OCI-LY3 (cell line): ENCODE results near the gene TSPEAR.
A peak's percentile ranks its signal among the peaks of the same experiment; 100 is the strongest.

Source experiments
- H2AFZ ChIP-seq: fragments of 200-600, 300-600 bp; shearing (Covaris generic); 2 replicates; pipeline ENCODE4 v1.6.0; 2014; ENCODE audit warnings: antibody characterized with exemption, low read depth, low read length
- H3K27ac ChIP-seq: fragments of 200-600, 300-600 bp; sonication (generic); 2 replicates; pipeline ENCODE4 v1.5.1; 2014; ENCODE audit warnings: mild to moderate bottlenecking, low read length, moderate library complexity, mixed read lengths
- H3K27me3 ChIP-seq: fragments of 200-600, 300-600 bp; sonication (generic); 2 replicates; pipeline ENCODE4 v1.6.1; 2014; ENCODE audit warnings: low read depth, low read length, mixed read lengths
- H3K36me3 ChIP-seq: fragments of 200-600, 300-600 bp; sonication (generic); replicated peaks from 2 replicates; pipeline ENCODE3; 2014; ENCODE audit warnings: low read depth, low read length, mixed read lengths
- H3K4me1 ChIP-seq: fragments of 300-600, 200-600 bp; sonication (generic); 2 replicates; pipeline ENCODE4 v1.6.1; 2014; ENCODE audit warnings: low read length, mixed read lengths
- H3K4me2 ChIP-seq: fragments of 200-600, 300-600 bp; sonication (generic); 2 replicates; pipeline ENCODE4 v1.6.1; 2014; ENCODE audit warnings: low read length, mixed read lengths
- H3K4me3 ChIP-seq: fragments of 300-600, 200-600 bp; sonication (generic); 2 replicates; pipeline ENCODE4 v1.5.1; 2014; ENCODE audit warnings: antibody characterized with exemption, mild to moderate bottlenecking, low read length, moderate library complexity
- H3K79me2 ChIP-seq: fragments of 300-600, 200-600 bp; shearing (Covaris generic); 2 replicates; pipeline ENCODE4 v1.6.1; 2014; ENCODE audit warnings: mild to moderate bottlenecking, low read length, mixed read lengths
- H3K9ac ChIP-seq: fragments of 300-600, 200-600 bp; shearing (Covaris generic); 2 replicates; pipeline ENCODE4 v1.6.0; 2014; ENCODE audit warnings: mild to moderate bottlenecking, low read length, moderate library complexity
- H3K9me3 ChIP-seq: fragments of 200-600, 300-600 bp; shearing (Covaris generic); 2 replicates; pipeline ENCODE4 v1.6.1; 2014; ENCODE audit warnings: low read length, mixed read lengths; ENCODE audit not compliant: insufficient read depth
- H4K20me1 ChIP-seq: fragments of 200-600, 300-600 bp; sonication (generic); 2 replicates; pipeline ENCODE4 v1.6.1; 2016; ENCODE audit warnings: low read length, mixed read lengths; ENCODE audit not compliant: insufficient read depth
- EZH2phosphoT487 ChIP-seq: fragments of 200-600 bp; shearing (Covaris generic); IDR thresholded peaks from 2 replicates; pipeline ENCODE4 v1.6.1; 2018; ENCODE audit warnings: antibody characterized with exemption, mixed run types, low read depth
- TF ChIP-seq, protein P1 (sequence below): fragments of 200-600, 300-600 bp; sonication (generic); IDR thresholded peaks from 2 replicates; pipeline ENCODE4 v1.5.1; 2014; ENCODE audit warnings: antibody characterized with exemption, low read length, low read depth

The TSPEAR gene

DNA sequence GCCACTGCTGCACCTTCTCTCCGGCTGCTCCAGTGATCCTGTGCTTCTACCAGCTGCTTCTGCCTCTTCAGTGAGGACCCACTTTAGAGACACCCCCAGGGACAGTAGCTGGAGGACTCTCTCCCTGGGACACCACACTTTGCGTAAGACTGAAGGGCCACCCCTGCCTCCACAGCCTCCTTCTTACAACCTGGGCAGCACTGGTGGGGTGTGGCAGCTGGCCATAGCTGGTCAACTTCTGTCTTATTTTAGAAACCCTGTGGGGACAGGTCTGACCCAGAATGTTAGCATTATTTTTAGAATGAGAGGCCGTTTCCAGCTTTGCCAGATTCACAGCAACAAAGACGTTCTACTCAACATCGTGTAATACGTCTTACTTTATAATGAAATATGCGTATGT is 85.6 kb downstream of the TSPEAR start:
- TF ChIP-seq, protein P1, sequence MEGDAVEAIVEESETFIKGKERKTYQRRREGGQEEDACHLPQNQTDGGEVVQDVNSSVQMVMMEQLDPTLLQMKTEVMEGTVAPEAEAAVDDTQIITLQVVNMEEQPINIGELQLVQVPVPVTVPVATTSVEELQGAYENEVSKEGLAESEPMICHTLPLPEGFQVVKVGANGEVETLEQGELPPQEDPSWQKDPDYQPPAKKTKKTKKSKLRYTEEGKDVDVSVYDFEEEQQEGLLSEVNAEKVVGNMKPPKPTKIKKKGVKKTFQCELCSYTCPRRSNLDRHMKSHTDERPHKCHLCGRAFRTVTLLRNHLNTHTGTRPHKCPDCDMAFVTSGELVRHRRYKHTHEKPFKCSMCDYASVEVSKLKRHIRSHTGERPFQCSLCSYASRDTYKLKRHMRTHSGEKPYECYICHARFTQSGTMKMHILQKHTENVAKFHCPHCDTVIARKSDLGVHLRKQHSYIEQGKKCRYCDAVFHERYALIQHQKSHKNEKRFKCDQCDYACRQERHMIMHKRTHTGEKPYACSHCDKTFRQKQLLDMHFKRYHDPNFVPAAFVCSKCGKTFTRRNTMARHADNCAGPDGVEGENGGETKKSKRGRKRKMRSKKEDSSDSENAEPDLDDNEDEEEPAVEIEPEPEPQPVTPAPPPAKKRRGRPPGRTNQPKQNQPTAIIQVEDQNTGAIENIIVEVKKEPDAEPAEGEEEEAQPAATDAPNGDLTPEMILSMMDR, result no peak
- no peak for TF ChIP-seq EZH2phosphoT487
- Histone ChIP-seq H3K4me2 (no peak overlapping the region), H3K9ac (no peak overlapping the region), H3K4me1 (no peaks in the 10 kb centered on the region), H3K9me3 (0 out of 2 replicates have a peak, but pooled peaks cover 1% of the 10 kb centered on the region), H3K4me3 (no peak overlapping the region), H3K79me2 (no peaks in the 10 kb centered on the region), H3K36me3 (no peaks in the 10 kb centered on the region), H4K20me1 (no peaks in the 10 kb centered on the region), H3K27me3 (no peaks in the 10 kb centered on the region), H3K27ac (no peak overlapping the region), H2AFZ (no peak overlapping the region)

DNA sequence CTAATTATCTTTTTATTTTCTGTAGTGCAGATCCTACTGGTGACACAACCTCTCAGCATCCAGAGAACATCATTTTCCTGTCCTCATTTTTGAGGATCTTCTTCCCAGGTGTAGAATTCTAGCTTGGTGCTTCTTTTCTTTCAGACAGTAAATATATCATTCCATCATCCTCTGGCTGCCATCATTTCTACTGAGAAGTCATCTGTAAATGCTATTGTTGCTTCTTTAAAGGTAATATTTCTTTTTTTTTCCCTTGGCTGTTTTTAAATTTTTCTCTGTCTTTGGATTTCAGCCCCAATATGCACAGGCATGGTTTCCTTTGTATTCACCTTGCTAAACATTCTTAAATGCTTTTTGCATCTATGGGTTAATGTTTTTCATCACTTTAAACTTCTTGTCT is 87.8 kb downstream of the TSPEAR start:
- Histone ChIP-seq H3K4me3 (no peak overlapping the region), H2AFZ (no peak overlapping the region), H3K9me3 (peaks cover 4% of the 10 kb centered on the region; the same call in 1 of the 2 replicates), H3K9ac (no peak overlapping the region), H3K79me2 (no peaks in the 10 kb centered on the region), H3K27ac (no peak overlapping the region), H3K27me3 (no peaks in the 10 kb centered on the region), H3K4me2 (no peak overlapping the region), H3K36me3 (no peaks in the 10 kb centered on the region), H3K4me1 (no peaks in the 10 kb centered on the region), H4K20me1 (no peaks in the 10 kb centered on the region)
- TF ChIP-seq EZH2phosphoT487, result no peak
- TF ChIP-seq, protein P1, result no peak

DNA sequence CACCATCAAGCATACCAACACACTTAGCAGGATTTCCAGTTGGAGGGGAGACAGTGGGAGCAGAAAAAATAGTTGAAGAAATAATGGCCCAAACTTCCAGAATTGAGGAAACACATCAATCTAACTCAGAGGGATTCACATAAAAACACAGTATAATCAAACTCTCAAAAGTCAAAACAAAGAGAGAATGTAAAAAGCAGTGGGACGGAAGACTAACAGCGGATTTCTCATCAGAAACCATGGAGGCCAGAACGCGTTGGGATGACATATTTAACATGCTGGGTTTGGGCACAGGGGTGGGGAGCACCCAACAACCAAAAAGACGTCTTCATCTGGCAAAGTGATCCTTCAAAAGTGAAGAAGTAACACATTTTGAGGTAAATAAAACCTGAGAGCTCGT is 91.5 kb downstream of the TSPEAR start:
- H4K20me1 ChIP-seq, result no peaks in the 10 kb centered on the region

DNA sequence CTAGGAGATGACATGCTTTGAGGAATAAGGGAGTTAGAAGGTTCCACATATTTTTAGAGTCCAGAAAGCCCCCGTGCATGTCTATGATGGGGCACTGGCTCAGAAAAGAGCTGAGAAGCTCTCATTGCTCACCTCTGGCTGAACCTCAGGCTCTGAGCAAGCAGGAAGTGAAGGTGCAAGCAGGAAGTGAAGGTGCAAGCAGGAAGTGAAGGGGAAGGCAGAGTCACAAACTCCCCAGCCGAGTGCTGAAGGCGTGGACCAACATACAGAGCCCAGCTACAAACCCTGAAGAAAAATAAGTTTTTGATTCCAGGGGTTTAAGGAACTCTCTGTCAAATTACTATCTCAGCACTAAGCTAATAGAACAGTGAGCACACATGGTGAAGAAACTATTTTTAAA is 92.5 kb downstream of the TSPEAR start:
- no peak overlapping the region for H3K27ac ChIP-seq
- H3K4me1 ChIP-seq, result no peaks in the 10 kb centered on the region
- H2AFZ ChIP-seq, result peak overlapping the region; percentile 31; the same call in 1 of the 2 replicates
- H3K4me2 ChIP-seq, result no peak overlapping the region
- H3K9ac ChIP-seq, result no peak overlapping the region
- no peaks in the 10 kb centered on the region for H3K79me2 ChIP-seq
- TF ChIP-seq EZH2phosphoT487, result no peak
- TF ChIP-seq, protein P1, result no peak
- no peaks in the 10 kb centered on the region for H3K27me3 ChIP-seq
- peaks cover 4% of the 10 kb centered on the region; the same call in 1 of the 2 replicates for H3K9me3 ChIP-seq
- no peaks in the 10 kb centered on the region for H3K36me3 ChIP-seq
- H3K4me3 ChIP-seq, result no peak overlapping the region
- no peaks in the 10 kb centered on the region for H4K20me1 ChIP-seq

More for the DNA sequence above, 91.5 kb downstream of the TSPEAR start:
- Histone ChIP-seq H3K4me1 (no peaks in the 10 kb centered on the region), H3K9ac (no peak overlapping the region), H3K36me3 (no peaks in the 10 kb centered on the region), H3K4me2 (no peak overlapping the region), H2AFZ (no peak overlapping the region), H3K4me3 (no peak overlapping the region), H3K27ac (no peak overlapping the region), H3K79me2 (no peaks in the 10 kb centered on the region), H3K27me3 (no peaks in the 10 kb centered on the region), H3K9me3 (peaks cover 4% of the 10 kb centered on the region; the same call in 1 of the 2 replicates)
- TF ChIP-seq EZH2phosphoT487, result no peak
- TF ChIP-seq, protein P1, result no peak
